ENCODE results near the gene FUOM.

- TF ChIP-seq CTCF (IDR thresholded peaks at IDR 0.05; ENCODE audit: insufficient read depth, low read length) (no peak), POLR2AphosphoS5 (IDR thresholded peaks at IDR 0.05; ENCODE audit: low read depth) (no peak), REST (IDR thresholded peaks at IDR 0.05; ENCODE audit: insufficient replicate concordance, low read depth) (no peak), GABPA (IDR thresholded peaks at IDR 0.05; ENCODE audit: low read depth) (no peak)
These were observed 33.5 kb downstream of the FUOM start for GRCh38 chr10:133324198-133324792.
